SK-N-DZ (cell line): ENCODE results near the gene ANK2.
A peak's percentile ranks its signal among the peaks of the same experiment; 100 is the strongest.
"Not testable (repeated sequence)": the region's sequence is repeated elsewhere in the genome, so short reads cannot be mapped to it uniquely, and the experiment has no call there.

ENCODE experiments used
- DNase-seq: peaks from one replicate; pipeline ENCODE4 v3.0.0-alpha.2; 2015; ENCODE audit warnings: low spot score

The ANK2 gene

DNA sequence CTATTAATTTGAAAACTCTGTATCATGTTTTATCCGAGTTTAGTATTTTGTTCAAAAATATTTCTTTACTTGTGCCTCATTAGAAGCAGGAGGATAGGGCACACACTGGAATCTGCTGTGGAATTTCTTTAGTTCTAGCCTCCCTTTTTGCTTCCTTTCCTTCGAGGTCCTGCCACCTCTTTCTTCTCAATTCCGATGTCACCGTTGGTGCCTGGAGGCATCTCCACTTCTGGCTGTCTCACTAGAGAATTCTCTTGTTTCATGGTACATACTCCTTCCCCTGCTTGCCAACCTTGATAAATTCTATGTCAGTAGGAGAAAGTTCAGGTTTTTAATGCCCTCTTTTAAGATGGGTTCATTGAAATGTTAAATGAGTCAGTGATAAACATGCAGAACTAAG, 140.1 kb downstream of the ANK2 start:
- no peak for DNase-seq

DNA sequence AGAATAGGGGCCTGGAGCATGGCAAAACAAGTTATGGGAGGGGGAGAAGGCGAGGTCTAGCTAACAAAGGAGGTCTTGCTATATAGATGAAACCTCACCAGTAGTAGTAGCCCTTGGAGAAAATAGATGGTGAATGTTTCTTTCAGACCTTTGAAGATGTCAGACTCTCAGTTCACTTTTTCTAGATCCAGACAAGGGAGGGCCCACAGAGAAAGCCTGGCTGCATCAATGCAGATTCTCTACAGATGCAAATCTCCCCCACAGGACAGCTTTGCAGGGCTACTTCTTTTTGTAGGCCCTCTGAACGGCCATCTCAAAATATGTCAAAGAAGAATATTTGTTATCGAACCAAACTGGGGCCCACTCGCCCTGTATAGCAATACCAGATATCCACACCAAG, 159.7 kb downstream of the ANK2 start:
- no peak for DNase-seq

DNA sequence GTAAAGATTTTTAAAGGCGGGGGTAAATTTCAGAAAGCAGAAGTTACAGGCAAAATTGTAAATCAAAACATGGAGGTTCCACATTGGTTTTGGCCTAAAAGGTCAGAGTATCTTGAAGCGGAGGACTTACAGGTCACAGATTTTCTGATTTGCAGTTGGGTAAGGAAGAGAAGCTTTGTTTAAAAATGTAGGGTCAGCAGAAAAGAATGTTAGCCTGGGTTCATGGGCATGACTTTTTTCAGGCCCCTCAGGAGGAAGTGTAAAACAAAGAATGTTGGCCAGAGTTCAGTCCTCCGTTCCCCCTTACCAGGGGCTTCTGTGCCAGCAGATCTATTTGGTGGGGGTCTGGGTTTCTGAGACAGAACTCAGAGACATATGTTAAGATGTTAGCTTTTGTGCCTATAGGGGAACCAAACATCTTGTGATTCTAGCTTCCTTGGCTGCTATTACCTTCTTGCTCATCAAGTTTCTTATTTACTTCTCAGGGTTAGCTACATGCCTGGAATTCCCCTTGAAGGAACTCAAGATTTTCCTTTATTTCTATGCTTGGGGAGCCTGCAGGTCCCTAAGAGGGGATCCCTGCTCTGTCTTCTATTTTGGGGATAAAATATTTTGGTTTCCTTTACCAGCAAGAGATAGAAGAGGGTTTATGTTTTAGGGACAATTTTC, 160.3 kb downstream of the ANK2 start:
- no peak for DNase-seq

DNA sequence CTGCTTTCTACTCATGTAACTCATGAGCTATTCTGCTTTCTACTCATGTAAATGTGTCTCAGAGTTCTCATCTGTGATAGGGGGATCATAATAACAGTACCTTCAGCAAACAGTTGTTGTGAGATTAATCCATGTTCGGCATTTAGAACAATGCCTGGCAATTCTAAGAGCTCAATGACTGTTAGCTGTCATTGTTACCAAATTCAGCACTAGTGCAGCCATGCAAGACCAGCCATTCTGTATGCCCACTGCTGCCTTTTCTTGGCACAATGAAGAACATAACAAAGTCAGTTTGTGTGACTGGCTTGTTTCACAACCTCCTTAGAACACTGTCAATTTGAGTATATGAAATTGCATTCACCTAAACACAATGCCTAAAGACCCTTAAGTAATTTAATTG, 163.2 kb downstream of the ANK2 start:
- DNase-seq: no peak

DNA sequence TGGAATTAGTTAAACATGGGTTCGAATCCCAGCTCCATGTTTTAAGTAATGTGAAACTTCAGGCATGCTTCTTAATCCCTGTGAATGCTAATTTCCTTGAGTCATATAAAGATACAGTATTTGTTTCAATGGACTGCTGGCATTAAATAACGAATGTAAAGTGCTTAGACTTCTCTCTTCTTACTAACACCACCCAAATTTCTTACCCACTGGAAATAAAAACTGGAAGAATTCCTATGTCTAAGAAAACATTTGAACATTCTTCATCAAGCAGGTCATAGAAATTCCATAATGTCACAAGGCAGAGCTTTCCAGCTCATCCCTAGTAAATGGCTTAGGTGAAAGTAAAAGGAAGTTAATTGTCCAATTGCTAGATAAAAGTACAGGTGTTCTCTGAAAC, 172.5 kb downstream of the ANK2 start:
- DNase-seq: no peak

DNA sequence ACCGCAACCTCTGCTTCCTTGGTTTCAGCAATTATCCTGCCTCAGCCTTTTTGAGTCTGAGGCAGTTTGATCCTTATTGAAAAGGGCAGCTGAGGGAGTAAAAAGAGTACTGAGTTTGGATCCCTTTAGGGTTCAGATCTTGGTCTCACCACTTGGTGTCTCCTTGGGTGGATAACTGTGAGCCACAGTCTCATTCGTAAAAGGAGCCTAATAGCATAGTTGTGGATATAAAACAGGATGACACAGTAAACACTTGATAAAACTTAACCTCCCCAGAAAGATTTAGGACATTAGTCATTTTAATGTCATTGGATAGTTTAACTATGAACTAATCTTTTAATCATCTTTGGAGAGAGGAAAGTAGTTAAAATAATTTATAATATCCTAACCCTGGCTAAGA, 173.0 kb downstream of the ANK2 start:
- no peak for DNase-seq

DNA sequence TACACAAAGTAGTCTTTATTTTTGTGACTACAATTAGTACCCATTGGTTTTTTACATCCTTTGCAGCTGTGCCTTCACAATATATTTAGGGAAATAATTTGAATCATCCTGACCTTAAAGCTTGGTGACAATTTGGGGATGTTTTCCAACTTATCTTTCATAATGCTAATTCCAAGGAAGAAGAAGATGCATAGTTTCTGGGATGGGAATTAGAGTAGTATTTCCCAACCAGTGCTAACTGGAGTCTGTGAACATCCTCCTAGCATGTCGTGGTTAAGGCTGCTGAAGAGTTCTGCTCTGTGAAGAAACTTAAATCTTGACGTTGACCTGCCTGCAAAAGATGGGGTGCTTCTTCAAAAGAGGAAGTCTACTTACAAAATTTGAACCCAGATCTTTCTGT, 173.5 kb downstream of the ANK2 start:
- DNase-seq: no peak

DNA sequence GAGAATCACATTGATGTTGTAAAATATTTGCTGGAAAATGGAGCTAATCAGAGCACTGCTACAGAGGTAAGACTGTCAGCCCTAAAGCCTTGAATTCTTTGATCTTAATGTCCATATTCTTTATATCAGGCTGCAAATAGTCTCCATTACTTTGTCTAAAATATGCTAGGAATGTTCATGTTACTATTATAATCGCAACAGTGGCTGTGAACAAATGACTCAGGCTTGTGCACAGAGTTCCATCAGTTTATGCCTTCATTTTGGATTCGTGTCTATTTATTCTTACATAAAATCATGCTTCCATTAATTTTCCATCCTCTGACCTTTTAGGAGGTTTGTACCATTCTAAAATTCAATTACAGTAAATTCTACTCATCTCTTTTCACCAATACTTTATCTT, 182.7 kb downstream of the ANK2 start:
- DNase-seq: no peak

DNA sequence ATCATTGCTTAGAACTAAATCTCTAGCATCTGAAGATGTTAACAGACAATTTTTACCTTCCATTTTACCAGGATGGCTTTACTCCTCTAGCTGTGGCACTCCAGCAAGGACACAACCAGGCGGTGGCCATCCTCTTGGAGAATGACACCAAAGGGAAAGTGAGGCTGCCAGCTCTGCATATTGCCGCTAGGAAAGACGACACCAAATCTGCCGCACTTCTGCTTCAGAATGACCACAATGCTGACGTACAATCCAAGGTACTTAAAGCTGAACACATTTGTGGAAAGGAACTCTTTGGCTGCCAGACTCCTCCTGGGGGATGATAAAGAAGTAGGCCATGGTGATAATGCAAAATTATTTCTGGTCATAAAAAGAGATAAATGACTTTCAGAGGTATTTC, 187.5 kb downstream of the ANK2 start:
- DNase-seq: no peak

DNA sequence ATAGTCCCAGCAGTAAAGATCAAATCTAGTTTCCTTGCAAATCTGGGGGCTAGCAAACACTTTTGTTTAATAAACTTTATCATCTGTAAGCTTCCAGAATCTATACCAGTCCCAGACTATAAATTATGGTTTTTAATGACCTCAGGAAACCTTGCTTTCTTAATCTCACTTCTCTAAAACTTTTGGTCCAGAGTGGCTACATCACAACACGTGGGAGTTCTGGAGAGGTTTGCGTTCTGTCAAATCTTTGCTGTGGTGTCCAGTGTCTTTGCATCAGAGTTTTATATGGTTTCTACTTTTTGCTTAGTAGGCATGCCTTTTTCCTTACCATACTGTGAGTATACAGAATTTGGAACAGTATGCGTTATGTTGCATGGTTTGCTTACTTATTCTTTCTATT, 193.9 kb downstream of the ANK2 start:
- no peak for DNase-seq

DNA sequence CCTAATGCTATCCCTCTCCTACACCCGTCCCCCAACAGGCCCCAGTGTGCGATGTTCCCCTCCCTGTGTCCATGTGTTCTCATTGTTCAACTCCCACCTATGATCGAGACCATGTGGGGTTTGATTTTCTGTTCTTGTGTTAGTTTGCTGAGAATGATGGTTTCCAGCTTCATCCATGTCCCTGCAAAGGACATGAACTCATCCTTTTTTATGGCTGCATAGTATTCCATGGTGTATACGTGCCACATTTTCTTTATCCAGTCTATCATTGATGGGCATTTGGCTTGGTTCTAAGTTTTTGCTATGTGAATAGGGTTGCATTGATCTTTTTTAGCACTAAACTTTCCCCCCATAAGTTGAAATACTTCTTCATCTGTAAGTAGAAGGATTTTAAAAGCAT, 195.3 kb downstream of the ANK2 start:
- DNase-seq: not testable (repeated sequence)

DNA sequence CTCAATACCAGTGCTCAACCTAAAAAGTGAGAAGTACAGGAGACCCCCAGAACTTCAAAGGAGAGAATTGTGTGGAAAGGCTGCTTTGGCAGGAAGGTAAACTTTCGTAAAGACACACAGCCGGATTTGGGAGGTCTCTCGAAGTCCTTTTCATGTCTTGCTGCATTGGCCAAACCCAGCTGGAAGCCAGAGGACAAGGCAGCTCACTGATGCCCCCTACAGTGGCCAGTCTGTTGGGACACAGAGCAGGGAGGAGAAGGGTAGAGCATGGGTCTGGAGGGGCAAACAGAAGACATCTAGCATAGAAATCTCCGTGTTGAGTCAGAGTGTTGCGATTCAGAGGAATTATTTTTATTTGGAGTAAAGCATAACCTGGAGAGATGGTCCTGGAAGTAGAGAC, 198.9 kb downstream of the ANK2 start:
- no peak for DNase-seq

DNA sequence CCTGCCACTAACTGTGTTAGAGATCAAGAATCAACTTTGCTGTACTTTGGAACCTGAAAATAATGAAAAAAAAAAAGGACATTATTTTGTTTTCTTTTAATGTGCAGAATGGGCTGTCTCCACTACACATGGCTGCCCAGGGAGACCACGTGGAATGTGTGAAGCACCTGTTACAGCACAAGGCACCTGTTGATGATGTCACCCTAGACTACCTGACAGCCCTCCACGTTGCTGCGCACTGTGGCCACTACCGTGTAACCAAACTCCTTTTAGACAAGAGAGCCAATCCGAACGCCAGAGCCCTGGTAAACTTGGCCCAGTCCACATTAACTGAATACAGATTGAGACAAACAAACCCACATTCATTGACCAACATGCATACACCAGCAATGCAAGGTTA, 206.2 kb downstream of the ANK2 start:
- no peak for DNase-seq

DNA sequence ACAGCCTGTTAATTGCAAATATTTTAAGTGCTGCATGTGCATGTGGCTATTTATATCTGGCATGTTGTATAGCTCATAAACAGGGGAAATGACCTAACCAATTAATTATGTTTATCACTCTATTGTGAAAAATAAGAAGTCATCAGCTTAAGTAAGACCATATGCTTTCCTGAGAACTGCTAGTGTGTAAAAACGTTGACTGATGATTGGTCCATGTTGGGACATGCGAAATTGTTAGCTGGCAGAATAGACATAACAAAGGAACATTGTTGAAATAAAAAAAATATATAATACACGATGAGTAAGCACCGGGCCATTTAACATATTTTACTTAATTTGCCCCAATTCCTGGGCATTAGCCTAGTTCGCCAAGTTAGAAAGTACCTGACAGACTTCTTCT, 207.5 kb downstream of the ANK2 start:
- no peak for DNase-seq

DNA sequence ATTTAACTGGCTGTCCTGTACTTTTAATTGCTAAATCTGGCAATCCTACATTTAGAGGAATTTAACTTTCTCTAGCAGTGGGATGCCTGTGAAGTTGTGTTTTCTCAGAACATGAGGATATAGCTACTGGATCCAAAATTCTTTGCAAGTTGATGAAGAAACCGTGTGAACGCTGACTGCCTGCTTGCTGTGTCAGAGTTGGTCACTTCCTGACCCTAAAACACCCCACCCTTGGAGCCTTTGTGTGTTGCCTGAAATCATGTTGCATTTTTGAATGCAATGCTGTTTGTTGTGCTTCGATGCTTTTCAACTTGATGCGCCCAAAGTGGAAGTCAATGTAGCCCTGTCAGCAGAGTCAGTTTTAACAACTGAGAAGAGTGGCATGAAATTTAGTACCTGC, 211.2 kb downstream of the ANK2 start:
- DNase-seq: no peak

DNA sequence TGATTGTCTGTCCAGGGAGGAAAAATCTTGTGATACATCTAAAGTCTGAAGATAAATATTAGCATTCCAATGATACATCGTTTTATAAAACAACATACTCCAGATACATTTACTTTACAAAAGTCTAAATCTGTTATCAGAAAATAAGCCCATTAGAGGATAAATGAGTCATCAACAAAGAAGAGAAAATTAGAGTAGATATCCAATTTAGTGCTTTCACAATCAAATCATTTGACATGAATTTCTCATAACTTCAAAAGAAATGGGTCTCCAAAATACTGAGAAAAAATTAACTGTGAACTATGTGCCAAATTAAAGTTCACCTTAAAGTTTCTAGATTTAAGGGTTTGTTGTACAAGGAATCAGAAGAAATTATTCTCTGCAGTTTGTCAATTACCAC, 213.8 kb downstream of the ANK2 start:
- no peak for DNase-seq

DNA sequence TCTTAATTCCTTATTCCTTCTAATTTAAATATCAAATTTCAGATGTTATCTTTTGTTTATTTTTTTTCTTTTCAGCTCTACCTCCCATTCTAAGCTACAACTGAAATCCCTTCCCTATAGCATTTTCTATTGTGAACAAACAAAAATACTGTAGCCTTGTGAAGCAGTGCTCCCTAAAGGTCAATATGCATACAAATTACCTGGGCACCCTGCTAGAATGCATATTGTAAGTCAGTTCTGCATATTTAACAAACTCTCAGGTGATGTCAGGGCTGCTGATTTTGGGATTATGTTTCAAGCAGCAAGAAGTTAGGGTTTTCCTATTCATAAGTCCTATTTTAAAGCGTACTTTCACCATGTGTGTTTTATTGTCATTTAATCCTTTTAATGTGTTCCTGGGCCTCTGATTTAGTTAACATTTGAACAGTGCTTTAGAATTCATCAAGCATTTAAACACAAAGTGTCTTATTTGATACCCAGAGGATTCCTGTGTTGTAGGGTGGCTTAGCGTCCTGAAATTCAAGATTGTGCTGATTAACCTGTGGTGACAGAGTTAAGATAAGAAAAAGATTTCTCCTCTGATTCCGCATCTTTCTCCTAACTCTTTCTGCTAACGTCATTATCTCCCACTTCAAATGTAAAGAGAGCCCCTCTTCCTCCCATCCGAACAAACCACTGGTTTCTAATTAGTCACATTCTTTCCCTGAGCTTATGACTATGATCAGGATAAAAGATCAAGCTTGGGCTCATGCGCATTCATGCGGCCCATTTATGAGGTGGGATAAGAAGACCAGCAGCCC, 221.3 kb downstream of the ANK2 start:
- no peak for DNase-seq

DNA sequence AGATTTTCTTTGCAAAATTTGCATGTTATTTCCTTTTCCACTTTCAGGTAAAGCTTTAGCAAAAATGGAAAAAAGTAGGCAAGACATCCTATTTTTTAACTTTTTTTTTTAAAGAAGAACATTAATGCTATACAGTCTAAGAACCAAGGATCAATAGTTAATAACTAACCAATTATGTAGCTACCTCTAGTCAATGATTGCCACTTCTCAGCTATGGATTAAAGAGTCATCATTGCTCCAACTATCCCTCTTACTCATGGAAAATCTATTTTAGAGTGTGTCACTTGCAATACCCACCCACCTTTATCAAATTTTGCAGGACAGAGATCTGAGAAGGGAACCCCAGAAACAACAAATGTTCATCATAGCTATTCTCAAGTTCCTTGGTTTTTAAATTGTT, 223.1 kb downstream of the ANK2 start:
- no peak for DNase-seq

DNA sequence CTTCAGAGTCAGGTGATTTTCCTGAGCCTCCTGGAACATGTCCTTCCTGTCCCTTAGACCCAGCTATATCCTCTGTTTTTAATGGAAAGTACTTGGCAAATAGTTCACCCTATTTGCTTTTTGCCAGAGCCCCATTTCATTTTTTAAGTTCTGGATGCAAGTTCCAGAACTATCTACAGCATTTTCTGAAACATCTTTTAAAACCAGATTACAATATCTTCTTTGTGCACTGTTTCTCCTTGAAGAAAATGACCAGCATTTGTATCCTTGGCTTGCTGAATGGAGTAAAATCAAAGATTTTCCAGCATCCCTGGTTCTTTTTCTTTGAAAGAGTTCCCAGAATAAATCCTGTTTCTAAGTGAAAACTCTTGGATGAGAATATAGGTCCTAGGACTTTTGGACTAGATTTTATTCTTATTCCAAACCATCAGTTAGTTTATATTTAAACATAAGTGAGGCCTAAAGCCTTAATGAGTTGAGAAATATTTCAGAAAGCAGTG, 224.3 kb downstream of the ANK2 start:
- DNase-seq: no peak

DNA sequence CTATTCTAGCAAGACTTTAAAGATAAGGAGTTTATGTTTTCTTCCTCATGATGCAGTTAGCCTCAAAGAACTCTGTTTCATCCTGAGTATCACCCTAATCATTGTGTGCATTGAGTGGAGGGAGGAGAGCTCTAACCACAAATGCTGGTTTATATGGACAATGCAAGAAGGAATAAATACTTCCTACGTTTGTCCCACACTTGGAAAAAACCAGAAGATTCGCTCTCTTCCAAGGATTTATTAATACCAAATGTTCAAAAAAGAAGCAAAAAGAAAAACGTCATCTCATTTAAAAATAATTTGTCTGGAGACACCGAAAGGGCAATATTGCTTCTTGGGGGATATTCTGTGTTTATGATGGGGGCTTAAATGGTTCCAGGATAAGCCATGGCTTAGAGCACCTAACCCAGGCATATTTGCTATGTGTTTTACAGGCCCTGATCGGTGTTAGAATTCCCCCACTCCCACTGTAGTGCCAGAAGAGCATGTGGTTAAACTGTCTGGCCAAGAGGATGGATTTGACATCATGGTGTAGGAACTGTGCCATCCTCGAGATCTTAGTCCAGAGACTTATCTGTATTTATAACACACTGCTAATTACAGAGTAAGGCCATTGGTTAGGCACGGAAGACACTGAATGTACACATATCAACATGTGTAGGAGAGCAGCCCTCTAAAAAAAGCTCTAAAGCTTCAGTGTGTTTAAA, 227.2 kb downstream of the ANK2 start:
- DNase-seq: no peak

DNA sequence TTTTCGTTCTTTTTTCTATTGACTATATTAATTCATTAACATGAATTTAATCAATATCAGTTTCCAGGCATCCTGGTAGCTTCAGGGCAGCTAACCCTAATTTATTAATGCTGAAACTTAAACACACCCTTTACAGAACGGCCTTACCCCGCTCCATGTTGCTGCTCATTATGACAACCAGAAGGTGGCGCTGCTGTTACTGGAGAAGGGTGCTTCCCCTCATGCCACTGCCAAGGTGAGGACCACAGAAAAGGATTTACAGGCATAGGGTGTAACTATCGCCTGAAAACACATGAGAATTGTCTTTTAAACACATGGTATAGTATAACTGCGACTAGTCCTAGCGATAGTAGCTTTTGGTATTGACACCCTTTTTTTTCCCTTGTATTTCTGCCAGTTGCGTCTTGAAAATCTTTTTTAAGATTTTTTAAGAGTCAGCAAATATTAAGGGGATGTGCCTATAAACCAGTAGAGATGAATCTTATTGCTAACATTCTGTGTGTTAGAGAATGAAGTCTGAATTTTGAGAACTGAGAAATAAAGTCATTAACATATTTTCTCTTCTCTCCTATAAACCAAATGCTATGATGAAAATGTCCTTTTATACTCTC, 229.0 kb downstream of the ANK2 start:
- peak; percentile 43 for DNase-seq

DNA sequence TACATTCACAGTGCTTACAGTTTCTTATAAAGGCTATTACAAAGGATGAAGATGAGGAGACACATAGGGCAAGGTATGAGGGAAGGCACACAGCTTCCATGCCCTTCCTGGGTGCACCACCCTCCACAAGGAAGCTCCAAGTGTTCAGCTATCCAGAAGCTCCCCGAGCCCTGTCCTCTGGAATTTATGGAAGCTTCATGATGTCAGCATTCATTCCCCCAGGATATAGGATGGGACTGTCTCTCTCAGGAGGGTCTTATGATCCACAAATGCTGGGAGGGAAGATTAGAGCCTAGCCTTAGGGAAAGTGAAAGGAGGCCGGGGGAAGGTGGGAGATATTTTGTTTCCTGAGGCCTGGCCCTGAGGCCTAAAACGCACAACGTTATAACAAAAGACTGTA, 236.0 kb downstream of the ANK2 start:
- DNase-seq: no peak
